HG03575 (cell line): ENCODE data around the gene MANBA.

Source experiments
- ATAC-seq: cut with Tn5 transposase; IDR thresholded peaks from one replicate; pipeline ENCODE4 v1.9.1; 2021; ENCODE audit not compliant: unreplicated experiment, insufficient number of reproducible peaks, low FRiP score; ENCODE audit errors: extremely low read depth

The MANBA gene

DNA sequence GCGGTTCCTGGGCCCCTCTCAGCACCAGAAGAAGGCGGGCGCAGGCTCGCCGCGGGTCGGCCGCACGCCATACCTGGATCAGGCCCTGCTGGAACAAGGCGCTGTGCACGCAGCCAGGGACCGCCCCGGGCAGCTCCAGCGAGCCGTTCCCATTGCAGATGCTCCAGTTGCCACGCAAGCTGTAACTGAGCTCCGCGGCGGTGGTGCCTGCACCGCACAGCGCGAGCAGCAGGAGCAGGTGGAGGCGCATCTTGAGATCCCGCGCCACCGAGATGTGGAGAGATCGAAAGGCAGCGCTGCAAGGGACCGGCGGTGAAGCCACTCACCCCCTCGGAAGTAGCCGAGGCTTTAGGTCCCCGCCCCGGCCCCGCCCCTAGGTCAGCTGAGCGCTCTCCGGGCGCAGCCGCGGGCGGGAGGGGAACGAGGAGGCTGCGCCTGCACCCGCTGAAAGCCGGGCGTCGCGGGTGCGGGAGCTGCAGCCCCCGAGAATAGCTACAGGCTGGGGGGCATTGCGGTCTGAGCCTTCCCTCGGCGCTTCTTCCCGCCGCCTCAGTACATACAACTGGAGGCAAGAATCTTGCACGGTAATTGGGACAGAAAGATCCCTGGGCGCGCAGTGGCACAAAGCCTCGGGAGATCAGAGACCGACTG is at the start of gene MANBA:
MANBA (minus strand) TSS at position 324 of the 651 bp plus-strand sequence; CDS start at position 250, 74 bp downstream.
- ATAC-seq = peak; percentile 49

DNA sequence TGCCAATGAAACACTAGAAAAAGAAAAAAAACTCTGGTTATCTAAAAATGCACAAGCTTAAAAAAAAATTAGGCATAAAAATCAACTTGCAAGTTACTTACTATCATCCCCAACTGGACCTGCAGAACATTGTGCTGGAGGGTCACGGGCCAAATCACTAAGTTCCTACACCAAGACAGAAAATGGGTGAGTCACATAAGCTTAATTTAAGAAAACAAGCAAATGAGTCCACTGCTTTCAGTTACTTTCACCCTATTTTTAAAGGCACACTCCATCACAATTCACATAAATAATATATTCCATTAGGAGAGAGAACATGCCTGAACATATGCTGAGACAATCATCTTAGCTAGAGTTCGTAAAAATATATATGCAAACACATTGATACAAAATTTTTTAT is 48.9 kb upstream of the MANBA start:
- ATAC-seq = no peak

GRCh38 chr4:102809190-102809589 is 48.4 kb upstream of the MANBA start:
- no peak for ATAC-seq

DNA sequence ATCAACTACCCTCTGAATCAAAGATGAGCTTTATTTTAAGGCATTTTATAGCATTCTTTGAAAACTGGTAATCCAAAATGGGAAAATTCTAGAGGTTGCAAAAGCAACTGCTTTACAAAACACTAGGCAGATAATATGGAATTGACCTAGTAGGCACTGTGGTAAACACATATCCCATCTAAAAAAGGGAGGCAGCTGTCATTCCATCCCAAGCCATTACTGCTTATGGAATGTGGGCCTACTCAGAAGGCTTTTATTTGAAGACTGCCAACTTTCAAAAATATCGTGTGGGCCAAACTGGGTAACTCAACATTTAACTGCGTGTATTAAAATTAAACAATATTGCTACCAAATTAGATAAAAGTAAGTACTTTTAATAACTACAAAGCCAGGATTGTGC is 47.2 kb upstream of the MANBA start:
- ATAC-seq = no peak

DNA sequence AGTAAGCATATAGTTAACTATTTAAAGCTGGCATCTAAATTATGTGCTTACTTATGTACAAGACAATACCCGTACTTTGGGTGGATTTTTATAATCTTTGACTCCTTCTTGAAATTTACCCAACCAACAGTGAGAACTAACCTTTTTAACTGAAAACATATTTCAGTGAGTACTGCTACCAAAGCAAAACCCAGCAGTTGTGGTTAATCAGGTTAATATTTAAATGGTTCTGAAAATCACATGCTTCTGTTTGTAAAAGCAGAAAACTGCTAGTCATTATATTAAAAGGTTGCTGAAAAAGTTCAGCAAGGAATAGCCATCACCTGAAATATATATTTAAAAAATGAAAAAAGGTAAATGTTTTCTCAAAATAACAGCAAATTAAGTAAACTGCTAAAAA is 46.6 kb upstream of the MANBA start:
- ATAC-seq = no peak

- no peak for ATAC-seq
Measured at GRCh38 chr4:102799816-102800215, 39.0 kb upstream of the MANBA start.

- no peak for ATAC-seq
Measured at GRCh38 chr4:102794999-102795398, 34.2 kb upstream of the MANBA start.

GRCh38 chr4:102792361-102792936 is 31.7 kb upstream of the MANBA start:
- ATAC-seq = no peak

DNA sequence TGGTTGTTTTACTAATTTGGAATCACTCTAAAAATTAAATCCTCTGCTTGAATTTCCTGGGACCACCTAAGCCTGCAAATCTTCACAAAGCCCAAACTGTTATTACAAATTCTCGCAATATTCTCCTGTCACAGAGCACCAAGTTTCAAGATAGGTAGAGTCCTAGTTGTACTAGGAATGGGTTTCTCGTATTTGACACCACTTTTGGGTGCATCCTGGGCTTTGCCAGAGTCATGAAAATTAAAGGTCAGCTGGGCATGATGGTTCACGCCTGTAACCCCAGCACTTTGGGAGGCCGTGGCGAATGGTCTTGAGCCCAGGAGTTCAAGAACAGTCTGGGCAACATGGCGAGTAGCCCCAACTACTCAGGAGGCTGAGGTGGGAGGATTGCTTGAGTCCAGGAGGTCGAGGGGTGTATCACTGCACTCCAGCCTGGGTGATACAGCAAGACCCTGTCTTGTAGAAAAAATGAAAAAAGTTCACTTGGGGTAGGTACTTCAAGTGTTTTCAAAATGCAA is 30.6 kb upstream of the MANBA start:
- no peak for ATAC-seq

GRCh38 chr4:102789317-102789717 is 28.5 kb upstream of the MANBA start:
- ATAC-seq = no peak

- ATAC-seq = no peak
Measured at GRCh38 chr4:102787944-102788343, 27.2 kb upstream of the MANBA start.

- ATAC-seq = no peak
Measured at GRCh38 chr4:102787096-102787881, 26.5 kb upstream of the MANBA start.

DNA sequence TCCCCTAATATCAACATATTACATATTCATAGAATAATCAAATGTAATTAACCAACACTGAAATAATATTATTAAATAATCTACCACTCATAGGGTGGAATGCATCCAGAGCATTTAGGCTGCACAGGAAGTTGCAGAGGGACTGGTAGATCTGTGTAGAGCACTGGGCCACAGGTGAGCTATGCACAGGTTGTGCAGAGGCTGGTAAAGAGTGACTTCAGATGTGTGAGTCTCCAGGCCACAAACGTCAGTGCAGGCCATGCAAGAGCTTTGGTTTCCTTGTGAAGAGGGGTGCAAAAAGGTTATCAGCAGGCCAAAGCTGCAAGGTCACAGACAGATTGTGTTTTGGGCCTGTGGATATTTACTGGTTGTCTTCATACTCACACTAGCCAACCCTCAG is 25.5 kb upstream of the MANBA start:
- no peak for ATAC-seq

DNA sequence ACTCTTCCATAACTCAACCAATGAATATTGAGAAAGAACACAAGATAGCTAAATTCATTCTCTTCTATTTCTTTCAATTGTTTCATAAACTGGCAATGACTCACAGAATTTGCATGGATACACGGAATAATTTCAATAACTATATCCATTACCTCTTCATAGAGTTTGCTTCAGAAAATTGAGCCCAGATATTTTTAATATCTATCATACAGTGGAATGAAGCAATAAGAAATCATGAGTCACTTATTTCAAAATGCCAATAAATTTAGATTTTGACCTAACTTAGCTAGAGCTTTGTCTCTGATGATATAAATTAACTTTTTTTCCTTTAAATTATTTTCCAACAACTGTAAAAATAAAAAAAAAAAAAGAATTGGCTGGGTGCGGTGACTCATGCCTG is 22.2 kb upstream of the MANBA start:
- ATAC-seq = no peak

DNA sequence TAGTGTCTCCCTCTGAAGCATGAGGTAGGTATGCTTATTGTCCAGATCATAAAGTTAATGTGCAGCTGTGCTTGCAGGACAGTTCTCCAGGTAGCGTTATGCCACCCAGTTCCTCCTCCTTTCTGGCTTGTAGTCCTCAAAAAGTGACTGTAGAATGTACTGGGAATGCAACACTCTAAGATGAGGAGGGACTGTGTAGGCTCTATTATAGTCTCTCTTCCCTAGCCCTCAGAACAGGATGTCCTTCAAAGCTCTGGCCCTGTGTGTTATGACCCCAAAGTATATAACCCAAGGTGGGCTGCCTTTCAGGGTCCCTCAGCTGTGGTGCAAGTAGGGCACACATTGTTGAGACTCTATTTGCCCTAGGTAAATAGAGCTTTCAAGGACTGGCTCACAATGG is 20.8 kb upstream of the MANBA start:
- no peak for ATAC-seq

DNA sequence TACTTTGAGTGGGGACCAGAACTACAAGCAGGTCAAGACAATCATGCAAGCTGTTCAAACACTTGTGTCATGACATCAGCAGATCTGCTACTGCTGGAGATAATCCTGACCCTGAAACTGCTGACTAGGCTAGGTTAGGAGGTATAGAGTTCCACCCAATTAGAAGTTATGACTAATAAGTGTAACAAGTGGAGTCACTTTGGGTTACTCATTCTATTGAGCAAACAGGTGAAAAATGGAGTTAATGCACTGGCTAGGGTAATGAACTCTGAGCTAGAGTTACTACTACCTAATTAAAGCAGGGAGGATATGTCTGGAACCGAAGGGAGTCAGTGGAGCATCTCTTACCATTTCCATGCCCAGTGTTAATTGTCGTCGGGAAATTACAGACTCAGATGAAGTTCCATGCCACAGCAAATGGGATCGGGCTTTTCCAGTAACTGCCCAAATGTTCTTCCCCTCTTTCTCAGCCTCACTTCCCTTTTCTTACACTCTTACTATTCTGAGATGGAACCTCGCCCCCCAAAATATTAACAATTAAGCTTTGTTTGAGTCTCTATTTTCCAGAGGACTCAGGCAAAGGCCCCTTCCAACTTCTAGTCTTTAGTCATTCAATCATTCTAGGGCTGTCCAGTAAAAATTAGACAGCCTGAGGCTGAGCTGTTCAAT is 19.8 kb upstream of the MANBA start:
- ATAC-seq = no peak

- no peak for ATAC-seq
Measured at GRCh38 chr4:102779204-102779603, 18.4 kb upstream of the MANBA start.

DNA sequence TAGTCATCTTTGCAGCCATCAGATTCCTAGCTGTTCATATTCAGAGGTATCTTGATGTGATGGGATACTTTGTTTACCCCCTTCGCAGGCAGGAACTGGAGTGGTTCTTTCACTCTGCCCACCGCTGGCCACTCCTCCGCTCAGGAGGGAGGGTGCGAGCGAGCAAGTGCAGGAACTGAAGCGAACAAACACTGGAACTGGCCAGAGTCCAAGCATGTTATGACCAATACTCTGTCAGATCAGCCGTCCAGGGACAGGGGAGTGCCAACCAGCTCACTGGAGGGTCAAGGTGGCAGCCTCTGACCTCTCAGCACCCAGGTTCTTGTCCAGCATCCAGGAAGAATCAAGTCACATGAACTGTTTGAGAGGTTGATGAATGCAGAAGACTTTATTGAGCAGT is 18.0 kb upstream of the MANBA start:
- no peak for ATAC-seq

GRCh38 chr4:102775805-102776204 is 15.0 kb upstream of the MANBA start:
- no peak for ATAC-seq

DNA sequence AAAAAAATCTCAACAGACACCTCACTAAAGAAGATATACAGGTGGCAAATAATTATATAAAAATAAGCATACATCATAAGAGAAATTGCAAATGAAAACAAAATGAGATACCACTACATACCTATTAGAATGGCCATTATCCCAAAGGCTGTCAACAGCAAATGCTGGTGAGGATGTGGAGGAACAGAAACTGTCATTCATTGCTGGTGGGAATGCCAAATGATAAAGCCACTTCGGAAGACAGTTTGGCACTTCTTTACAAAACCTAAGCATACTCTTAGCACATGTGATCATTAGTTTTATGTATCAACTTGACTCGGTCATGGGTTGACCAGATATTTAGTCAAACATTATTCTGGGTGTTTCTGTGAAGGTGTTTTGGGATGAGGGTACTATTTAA is 13.5 kb upstream of the MANBA start:
- no peak for ATAC-seq
